GM23248 (cell line): ENCODE measurements around the gene SCG5. TPM values are rescaled to one million over a fixed set of nuclear protein-coding genes. Genes with fewer than 3 reads are reported as not detected.

Experiments
- DNase-seq: peaks from one replicate; pipeline ENCODE4 v3.0.0-alpha.2; 2015
- H2AFZ ChIP-seq: fragments of 200-600 bp; sonication (generic); 2 replicates; pipeline ENCODE4 v1.6.1; 2016; ENCODE audit warnings: antibody characterized with exemption
- H3F3A ChIP-seq: fragments of 200-600 bp; sonication (generic); 2 replicates; pipeline ENCODE4 v1.6.1; 2016; ENCODE audit warnings: mild to moderate bottlenecking, antibody characterized with exemption, mixed run types; ENCODE audit not compliant: insufficient read depth
- H3K27ac ChIP-seq: fragments of 200-600 bp; sonication (generic); 2 replicates; pipeline ENCODE4 v1.5.1; 2016; ENCODE audit warnings: mild to moderate bottlenecking
- H3K27me3 ChIP-seq: fragments of 200-600 bp; sonication (generic); replicated peaks from 2 replicates; pipeline ENCODE4 v1.6.1; 2016; ENCODE audit warnings: mild to moderate bottlenecking; ENCODE audit not compliant: insufficient read depth
- H3K36me3 ChIP-seq: fragments of 200-600 bp; sonication (generic); 2 replicates; pipeline ENCODE4 v1.6.1; 2016; ENCODE audit warnings: low read depth, mild to moderate bottlenecking
- H3K4me1 ChIP-seq: fragments of 200-600 bp; sonication (generic); 2 replicates; pipeline ENCODE4 v1.6.1; 2016; ENCODE audit warnings: mild to moderate bottlenecking; ENCODE audit not compliant: insufficient read depth
- H3K4me2 ChIP-seq: fragments of 200-600 bp; sonication (generic); one replicate; pipeline ENCODE4 v1.6.1; 2016; ENCODE audit warnings: mild to moderate bottlenecking; ENCODE audit not compliant: unreplicated experiment
- H3K4me3 ChIP-seq: fragments of 200-600 bp; sonication (generic); 2 replicates; pipeline ENCODE4 v1.5.1; 2016; ENCODE audit warnings: mild to moderate bottlenecking
- H3K79me2 ChIP-seq: fragments of 200-600 bp; sonication (generic); 2 replicates; pipeline ENCODE4 v1.6.1; 2016; ENCODE audit warnings: mild to moderate bottlenecking; ENCODE audit not compliant: insufficient read depth
- H3K9ac ChIP-seq: fragments of 200-600 bp; sonication (generic); 2 replicates; pipeline ENCODE4 v1.6.1; 2016; ENCODE audit warnings: mild to moderate bottlenecking
- H3K9me2 ChIP-seq: fragments of 200-600 bp; sonication (generic); 2 replicates; pipeline ENCODE4 v1.6.1; 2016; ENCODE audit warnings: mixed run types, mild to moderate bottlenecking, moderate library complexity; ENCODE audit not compliant: insufficient read depth
- H3K9me3 ChIP-seq: fragments of 200-600 bp; sonication (generic); one replicate; pipeline ENCODE4 v1.6.1; 2017; ENCODE audit warnings: low read depth
- H4K20me1 ChIP-seq: fragments of 200-600 bp; sonication (generic); 2 replicates; pipeline ENCODE4 v1.6.0; 2016; ENCODE audit not compliant: insufficient read depth
- EZH2 ChIP-seq: fragments of 200-600 bp; sonication (generic); IDR thresholded peaks from 2 replicates; pipeline ENCODE4 v1.6.1; 2018; ENCODE audit warnings: antibody characterized with exemption, mild to moderate bottlenecking; ENCODE audit not compliant: insufficient read depth, poor library complexity, severe bottlenecking
- EZH2phosphoT487 ChIP-seq: fragments of 200-600 bp; sonication (generic); IDR thresholded peaks from 2 replicates; pipeline ENCODE4 v1.6.1; 2018; ENCODE audit warnings: antibody characterized with exemption, moderate library complexity, mild to moderate bottlenecking, low read depth; ENCODE audit not compliant: insufficient read depth
- WGBS, 2 experiments: methylation state at CpG; one replicate each; pipeline ENCODE4 v1.1.6; 2015 to 2017; ENCODE audit warnings: low lambda C conversion rate in 2 of 2, low coverage in 1 of 2; ENCODE audit errors: missing lambda C conversion rate in 2 of 2; 5-methylcytosine and 5-hydroxymethylcytosine counted together
- in situ Hi-C: fragments of 300-500 bp; cut with MboI; formaldehyde crosslinking; loops from 2 replicates; pipeline ENCODE4 v1.15.0; 2020
- polyA plus RNA-seq: library from polyadenylated mRNA; unstranded; fragments of >200 nt; fragmentation: Nextera tagmentation; extraction: Ambion mirVana; gene quantifications from 2 replicates; pipeline ENCODE4 v1.2.1, GENCODE V29; 2016
- total RNA-seq: library from RNA; depleted of rRNA; stranded (reverse); fragments of >200 nt; shearing (Covaris generic); gene quantifications from 2 replicates; pipeline ENCODE4 v1.2.3, GENCODE V29; 2014

The SCG5 gene
- total and polyA plus RNA-seq, 2 experiments from 2014 or later, result 16.2 to 19.5 TPM

GRCh38 chr15:32709295-32710033 is 68.0 kb downstream of the SCG5 start:
- Histone ChIP-seq H3K9me2 (no peaks in the 10 kb centered on the region), H3K27me3 (no peaks in the 10 kb centered on the region), H3K79me2 (no peaks in the 10 kb centered on the region), H3K4me2 (no peak overlapping the region), H2AFZ (no peak overlapping the region), H3K4me3 (no peak overlapping the region), H4K20me1 (no peaks in the 10 kb centered on the region), H3K27ac (no peak overlapping the region), H3K9ac (no peak overlapping the region), H3K4me1 (peaks cover 32% of the 10 kb centered on the region), H3F3A (peaks cover 36% of the 10 kb centered on the region), H3K36me3 (no peaks in the 10 kb centered on the region), H3K9me3 (no peaks in the 10 kb centered on the region)
- no peak for DNase-seq
- WGBS, 2 experiments, result 95 to 97% methylated on average over 9 of the region's 9 CpGs
- in situ Hi-C loops, result no loop called here
- TF ChIP-seq EZH2phosphoT487 (no peak), EZH2 (no peak)

GRCh38 chr15:32715276-32715675 is 73.8 kb downstream of the SCG5 start:
- Histone ChIP-seq H3K4me2 (no peak overlapping the region), H3K4me3 (no peak overlapping the region), H3F3A (peaks cover 44% of the 10 kb centered on the region), H3K9me3 (no peaks in the 10 kb centered on the region), H3K27me3 (no peaks in the 10 kb centered on the region), H3K36me3 (peaks cover 10% of the 10 kb centered on the region; the same call in 1 of the 2 replicates), H4K20me1 (no peaks in the 10 kb centered on the region), H2AFZ (no peak overlapping the region), H3K9ac (no peak overlapping the region), H3K79me2 (peaks cover 24% of the 10 kb centered on the region), H3K27ac (peak overlapping the region; percentile 33), H3K9me2 (no peaks in the 10 kb centered on the region), H3K4me1 (peaks cover 14% of the 10 kb centered on the region; the same call in 1 of the 2 replicates)
- DNase-seq, result peak; percentile 67
- TF ChIP-seq EZH2, result no peak
- in situ Hi-C loops, result loop anchor here (5.0 kb wide), 1 partner anchor 43 kb away; no protein-coding TSS in a partner anchor
- 31 to 32% methylated on average over 4 of the region's 4 CpGs for WGBS, 2 experiments

GRCh38 chr15:32716216-32716914 is 74.9 kb downstream of the SCG5 start:
- peaks cover 25% of the 10 kb centered on the region for H3K4me1 ChIP-seq
- H2AFZ ChIP-seq, result no peak overlapping the region
- no peaks in the 10 kb centered on the region for H3K9me2 ChIP-seq
- in situ Hi-C loops, result loop anchor here (5.0 kb wide), 1 partner anchor 44 kb away; no protein-coding TSS in a partner anchor
- H3K79me2 ChIP-seq, result peaks cover 35% of the 10 kb centered on the region
- no peak overlapping the region for H3K4me2 ChIP-seq
- no peaks in the 10 kb centered on the region for H3K27me3 ChIP-seq
- H4K20me1 ChIP-seq, result no peaks in the 10 kb centered on the region
- peaks cover 55% of the 10 kb centered on the region for H3F3A ChIP-seq
- H3K9me3 ChIP-seq, result no peaks in the 10 kb centered on the region
- TF ChIP-seq EZH2phosphoT487 (no peak), EZH2 (no peak)
- peaks cover 21% of the 10 kb centered on the region; the same call in 1 of the 2 replicates for H3K36me3 ChIP-seq
- H3K4me3 ChIP-seq, result no peak overlapping the region
- peak overlapping the region; percentile 96; the same call in 1 of the 2 replicates for H3K9ac ChIP-seq
- peak overlapping the region; percentile 33 for H3K27ac ChIP-seq
- DNase-seq, result no peak
- WGBS, 2 experiments, result 91 to 93% methylated on average over 13 of the region's 13 CpGs

GRCh38 chr15:32716915-32717425 is 75.5 kb downstream of the SCG5 start:
- WGBS, 2 experiments, result 52 to 57% methylated on average over 21 of the region's 21 CpGs
- Histone ChIP-seq H3K79me2 (peaks cover 41% of the 10 kb centered on the region), H3F3A (peaks cover 61% of the 10 kb centered on the region), H3K4me2 (peak overlapping the region; percentile 62), H3K4me1 (peaks cover 30% of the 10 kb centered on the region), H3K9me2 (no peaks in the 10 kb centered on the region), H3K27ac (peak overlapping the region; percentile 84), H4K20me1 (no peaks in the 10 kb centered on the region), H3K9me3 (no peaks in the 10 kb centered on the region), H3K9ac (peak overlapping the region; percentile 96), H3K4me3 (peak overlapping the region; percentile 93), H3K27me3 (no peaks in the 10 kb centered on the region), H2AFZ (peak overlapping the region; percentile 54), H3K36me3 (peaks cover 21% of the 10 kb centered on the region; the same call in 1 of the 2 replicates)
- no peak for DNase-seq
- TF ChIP-seq EZH2 (no peak), EZH2phosphoT487 (no peak)
- in situ Hi-C loops, result loop anchor here (5.0 kb wide), 1 partner anchor 45 kb away; no protein-coding TSS in a partner anchor
